ENCODE measurements around the gene PPP1R7. TPM values are rescaled to one million over a fixed set of nuclear protein-coding genes. Genes with fewer than 3 reads are reported as not detected.

PPP1R7 gene
- total and polyA plus RNA-seq, 4 donors, result 18.0 to 45.8 (median 29.0) TPM

DNA sequence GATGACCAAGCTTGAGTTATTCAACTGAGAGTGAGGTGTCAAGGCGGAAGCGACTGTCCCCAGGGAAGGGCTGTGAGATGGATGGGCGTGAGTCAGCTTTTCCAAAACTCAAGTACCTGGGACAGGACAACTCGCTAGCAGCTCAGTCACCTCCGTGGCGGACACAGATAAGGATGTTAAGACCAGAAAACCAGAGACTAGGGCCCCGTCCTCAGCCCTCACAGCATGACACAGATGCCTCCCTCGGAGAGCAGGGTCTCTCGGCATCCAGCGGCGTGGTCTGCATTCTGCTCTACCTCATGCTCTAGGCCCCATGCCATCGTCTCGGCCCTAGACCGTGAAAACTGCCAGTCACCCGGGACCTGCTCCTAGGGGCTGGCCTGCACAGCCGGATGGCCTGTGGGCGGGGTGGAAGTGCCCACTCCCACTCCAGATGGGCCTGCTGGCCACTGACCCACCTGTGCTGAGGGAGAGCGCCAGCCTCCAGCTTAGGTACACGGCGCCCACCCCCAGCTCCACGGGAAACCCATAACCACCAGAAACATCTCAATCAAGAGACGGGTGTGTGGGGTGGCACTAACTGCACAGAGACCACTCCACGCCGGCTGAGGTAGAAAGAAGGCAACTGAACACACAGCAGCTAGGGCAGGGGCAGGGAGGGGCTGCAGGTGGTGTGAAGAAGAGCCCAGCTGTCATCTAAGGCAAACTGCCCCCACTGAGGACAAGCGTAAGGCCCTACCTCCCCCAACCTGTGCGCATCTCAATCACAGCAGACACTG is 78.0 kb downstream of the PPP1R7 start:
- H3K4me3 ChIP-seq (ENCODE audit: low read depth in 1 of 3, low read length in 3 of 3), result no peak overlapping the region
- TF ChIP-seq RXRA (IDR thresholded peaks at IDR 0.05) (no peak), HNF4A (conservative IDR thresholded peaks at IDR 0.05) (no peak), FOXA2 (IDR thresholded peaks at IDR 0.05) (no peak), TAF1 (conservative IDR thresholded peaks at IDR 0.05) (no peak), RAD21 (IDR thresholded peaks at IDR 0.05) (no peak), JUND (IDR thresholded peaks at IDR 0.05) (no peak), FOXA1 (IDR thresholded peaks at IDR 0.05) (no peak), HNF4G (IDR thresholded peaks at IDR 0.05) (no peak), YY1 (IDR thresholded peaks at IDR 0.05) (no peak), GABPA (IDR thresholded peaks at IDR 0.05 in 1 of 2, conservative IDR thresholded peaks at IDR 0.05 in 1 of 2) (no peak)
- TF ChIP-seq, protein P1, sequence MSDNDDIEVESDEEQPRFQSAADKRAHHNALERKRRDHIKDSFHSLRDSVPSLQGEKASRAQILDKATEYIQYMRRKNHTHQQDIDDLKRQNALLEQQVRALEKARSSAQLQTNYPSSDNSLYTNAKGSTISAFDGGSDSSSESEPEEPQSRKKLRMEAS (IDR thresholded peaks at IDR 0.05), result no peak
- no peak overlapping the region for H3K27ac ChIP-seq (ENCODE audit: low read depth in 1 of 2, low read length in 2 of 2)
- no peak for DNase-seq (ENCODE audit: low spot score)
- H3K4me1 ChIP-seq (ENCODE audit: control insufficient read depth in 4 of 4, insufficient read depth in 4 of 4, low read length in 3 of 4), result peaks cover 0 to 11% (median 5%) of the 10 kb centered on the region in 4 donors
- H3K27me3 ChIP-seq (ENCODE audit: control insufficient read depth in 4 of 4, insufficient read depth in 4 of 4, low read length in 3 of 4), result no peaks in the 10 kb centered on the region
- no peaks in the 10 kb centered on the region for H3K9me3 ChIP-seq (ENCODE audit: control insufficient read depth in 4 of 4, low read length in 3 of 4)
- peaks cover 32 to 70% (median 52%) of the 10 kb centered on the region in 4 donors for H3K36me3 ChIP-seq (ENCODE audit: control insufficient read depth in 4 of 4, insufficient read depth in 3 of 4, low read depth in 1 of 4, low read length in 3 of 4)
- H3K9ac ChIP-seq (ENCODE audit: low read depth in 1 of 2, low read length in 2 of 2), result no peak overlapping the region
- 96% methylated on average over 26 of the region's 26 CpGs for WGBS

DNA sequence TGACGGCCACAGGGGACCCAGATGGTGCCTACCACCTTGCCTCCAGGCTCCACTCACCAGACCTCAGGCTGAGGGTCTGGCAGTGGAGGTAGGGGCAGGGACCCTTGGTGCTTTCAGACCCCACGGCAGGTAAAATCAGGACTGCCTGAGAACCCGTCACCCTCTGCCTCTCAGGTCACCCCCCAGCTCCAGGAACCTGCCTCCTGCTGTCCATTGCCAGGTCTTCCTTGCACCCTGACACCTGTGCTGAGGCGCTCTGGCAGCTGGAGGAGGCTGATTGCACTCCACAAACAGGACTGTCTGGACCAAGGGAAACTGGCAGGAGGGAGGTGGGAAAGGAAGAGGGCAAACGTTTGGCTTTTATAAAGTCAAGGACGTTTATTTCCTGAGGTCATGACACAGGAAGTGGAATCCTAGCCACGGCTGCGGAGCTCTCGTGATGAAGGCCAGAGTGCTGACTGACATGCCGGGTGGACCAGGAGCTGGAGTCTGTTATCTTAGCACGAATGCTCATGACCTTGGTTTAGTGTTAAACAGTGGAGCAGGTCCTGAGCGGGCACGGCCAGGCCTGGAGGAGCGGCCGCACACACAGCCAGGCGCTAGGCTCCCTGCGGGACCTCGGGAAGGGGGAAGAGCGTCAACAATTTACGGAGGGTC is 78.7 kb downstream of the PPP1R7 start:
- 73% methylated on average over 20 of the region's 20 CpGs for WGBS
- no peak for DNase-seq (ENCODE audit: low spot score)
- H3K9ac ChIP-seq (ENCODE audit: low read depth in 1 of 2, low read length in 2 of 2), result no peak overlapping the region

GRCh38 chr2:241229563-241230401 is 79.5 kb downstream of the PPP1R7 start:
- WGBS, result 94% methylated on average over 29 of the region's 29 CpGs
- DNase-seq (ENCODE audit: low spot score), result no peak
- peaks cover 42 to 85% (median 68%) of the 10 kb centered on the region in 4 donors for H3K36me3 ChIP-seq (ENCODE audit: control insufficient read depth in 4 of 4, insufficient read depth in 3 of 4, low read depth in 1 of 4, low read length in 3 of 4)
- TF ChIP-seq CTCF (IDR thresholded peaks at IDR 0.05; ENCODE audit: low read depth, low read length, missing input control) (no peak), GABPA (IDR thresholded peaks at IDR 0.05 in 1 of 2, conservative IDR thresholded peaks at IDR 0.05 in 1 of 2) (no peak), FOXA1 (IDR thresholded peaks at IDR 0.05) (no peak), NR2F2 (IDR thresholded peaks at IDR 0.05) (no peak), HNF4A (conservative IDR thresholded peaks at IDR 0.05) (no peak), ATF3 (IDR thresholded peaks at IDR 0.05) (no peak), RXRA (IDR thresholded peaks at IDR 0.05) (no peak), YY1 (IDR thresholded peaks at IDR 0.05) (no peak), EGR1 (IDR thresholded peaks at IDR 0.05; ENCODE audit: low read depth in 2 of 2) (no peak), RAD21 (IDR thresholded peaks at IDR 0.05) (no peak), FOXA2 (IDR thresholded peaks at IDR 0.05) (no peak)
- TF ChIP-seq, protein P2, sequence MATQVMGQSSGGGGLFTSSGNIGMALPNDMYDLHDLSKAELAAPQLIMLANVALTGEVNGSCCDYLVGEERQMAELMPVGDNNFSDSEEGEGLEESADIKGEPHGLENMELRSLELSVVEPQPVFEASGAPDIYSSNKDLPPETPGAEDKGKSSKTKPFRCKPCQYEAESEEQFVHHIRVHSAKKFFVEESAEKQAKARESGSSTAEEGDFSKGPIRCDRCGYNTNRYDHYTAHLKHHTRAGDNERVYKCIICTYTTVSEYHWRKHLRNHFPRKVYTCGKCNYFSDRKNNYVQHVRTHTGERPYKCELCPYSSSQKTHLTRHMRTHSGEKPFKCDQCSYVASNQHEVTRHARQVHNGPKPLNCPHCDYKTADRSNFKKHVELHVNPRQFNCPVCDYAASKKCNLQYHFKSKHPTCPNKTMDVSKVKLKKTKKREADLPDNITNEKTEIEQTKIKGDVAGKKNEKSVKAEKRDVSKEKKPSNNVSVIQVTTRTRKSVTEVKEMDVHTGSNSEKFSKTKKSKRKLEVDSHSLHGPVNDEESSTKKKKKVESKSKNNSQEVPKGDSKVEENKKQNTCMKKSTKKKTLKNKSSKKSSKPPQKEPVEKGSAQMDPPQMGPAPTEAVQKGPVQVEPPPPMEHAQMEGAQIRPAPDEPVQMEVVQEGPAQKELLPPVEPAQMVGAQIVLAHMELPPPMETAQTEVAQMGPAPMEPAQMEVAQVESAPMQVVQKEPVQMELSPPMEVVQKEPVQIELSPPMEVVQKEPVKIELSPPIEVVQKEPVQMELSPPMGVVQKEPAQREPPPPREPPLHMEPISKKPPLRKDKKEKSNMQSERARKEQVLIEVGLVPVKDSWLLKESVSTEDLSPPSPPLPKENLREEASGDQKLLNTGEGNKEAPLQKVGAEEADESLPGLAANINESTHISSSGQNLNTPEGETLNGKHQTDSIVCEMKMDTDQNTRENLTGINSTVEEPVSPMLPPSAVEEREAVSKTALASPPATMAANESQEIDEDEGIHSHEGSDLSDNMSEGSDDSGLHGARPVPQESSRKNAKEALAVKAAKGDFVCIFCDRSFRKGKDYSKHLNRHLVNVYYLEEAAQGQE (IDR thresholded peaks at IDR 0.05), result no peak
- TF ChIP-seq, protein P1 (IDR thresholded peaks at IDR 0.05), result no peak

More for the DNA sequence above, 78.7 kb downstream of the PPP1R7 start:
- TF ChIP-seq GABPA (IDR thresholded peaks at IDR 0.05 in 1 of 2, conservative IDR thresholded peaks at IDR 0.05 in 1 of 2) (no peak), NR2F2 (IDR thresholded peaks at IDR 0.05) (peak; percentile 80)
- Histone ChIP-seq H3K9me3 (ENCODE audit: control insufficient read depth in 4 of 4, low read length in 3 of 4) (no peaks in the 10 kb centered on the region), H3K4me1 (ENCODE audit: control insufficient read depth in 4 of 4, insufficient read depth in 4 of 4, low read length in 3 of 4) (peaks cover 0 to 10% (median 5%) of the 10 kb centered on the region in 4 donors), H3K27ac (ENCODE audit: low read depth in 1 of 2, low read length in 2 of 2) (no peak overlapping the region), H3K27me3 (ENCODE audit: control insufficient read depth in 4 of 4, insufficient read depth in 4 of 4, low read length in 3 of 4) (no peaks in the 10 kb centered on the region), H3K4me3 (ENCODE audit: low read depth in 1 of 3, low read length in 3 of 3) (no peak overlapping the region), H3K36me3 (ENCODE audit: control insufficient read depth in 4 of 4, insufficient read depth in 3 of 4, low read depth in 1 of 4, low read length in 3 of 4) (peaks cover 36 to 77% (median 60%) of the 10 kb centered on the region in 4 donors)

More at GRCh38 chr2:241229563-241230401, 79.5 kb downstream of the PPP1R7 start:
- Histone ChIP-seq H3K4me1 (ENCODE audit: control insufficient read depth in 4 of 4, insufficient read depth in 4 of 4, low read length in 3 of 4) (peaks cover 0 to 2% (median under 1%) of the 10 kb centered on the region in 4 donors), H3K27me3 (ENCODE audit: control insufficient read depth in 4 of 4, insufficient read depth in 4 of 4, low read length in 3 of 4) (no peaks in the 10 kb centered on the region), H3K27ac (ENCODE audit: low read depth in 1 of 2, low read length in 2 of 2) (no peak overlapping the region), H3K4me3 (ENCODE audit: low read depth in 1 of 3, low read length in 3 of 3) (no peak overlapping the region), H3K9me3 (ENCODE audit: control insufficient read depth in 4 of 4, low read length in 3 of 4) (no peaks in the 10 kb centered on the region), H3K9ac (ENCODE audit: low read depth in 1 of 2, low read length in 2 of 2) (no peak overlapping the region)

Data from liver (tissue), 9 donors.